CD14-positive monocyte (primary cell): ENCODE measurements around the gene NBAS. TPM values are rescaled to one million over a fixed set of nuclear protein-coding genes. Genes with fewer than 3 reads are reported as not detected.

Experiments used
- DNase-seq, 3 donors: peaks; one replicate each; pipeline ENCODE4 v3.0.0-alpha.2; 2011 to 2022
- H2AFZ ChIP-seq: 2 replicates; pipeline ENCODE4 v1.6.0; 2012; ENCODE audit warnings: mild to moderate bottlenecking, low read depth, low read length, inconsistent platforms; ENCODE audit not compliant: insufficient read depth, poor library complexity, severe bottlenecking
- H3K27ac ChIP-seq, 2 donors: 1 replicate in 1 of 2; 2 replicates in 1 of 2; pipeline ENCODE4 v1.5.1; 2012 to 2013; ENCODE audit warnings: low read length in 2 of 2, control low read depth in 1 of 2, inconsistent platforms in 1 of 2, low read depth in 1 of 2, mild to moderate bottlenecking in 1 of 2
- H3K27me3 ChIP-seq, 2 donors: one replicate each; pipeline versions ENCODE4 v1.6.0 to v1.6.1; 2011 to 2013; ENCODE audit warnings: low read length in 2 of 2; ENCODE audit not compliant: control insufficient read depth in 2 of 2, insufficient read depth in 2 of 2
- H3K36me3 ChIP-seq, 2 donors: replicated peaks in 1 of 2; 1 replicate in 1 of 2; 2 replicates in 1 of 2; pipeline versions ENCODE4 v1.5.1 to v1.6.1; 2012 to 2013; ENCODE audit warnings: low read length in 2 of 2, control low read depth in 1 of 2, inconsistent platforms in 1 of 2, mild to moderate bottlenecking in 1 of 2; ENCODE audit not compliant: insufficient read depth in 2 of 2, control insufficient read depth in 1 of 2
- H3K4me1 ChIP-seq, 2 donors: 1 replicate in 1 of 2; 2 replicates in 1 of 2; pipeline versions ENCODE4 v1.5.1 to v1.6.1; 2012 to 2013; ENCODE audit warnings: low read length in 2 of 2, control low read depth in 1 of 2, inconsistent platforms in 1 of 2, mild to moderate bottlenecking in 1 of 2, moderate library complexity in 1 of 2; ENCODE audit not compliant: insufficient read depth in 2 of 2, control insufficient read depth in 1 of 2
- H3K4me2 ChIP-seq: replicated peaks from 2 replicates; pipeline ENCODE3; 2012; ENCODE audit warnings: low read length, moderate library complexity, mild to moderate bottlenecking; ENCODE audit not compliant: poor library complexity, severe bottlenecking; ENCODE audit errors: extremely low read depth
- H3K4me3 ChIP-seq, 3 experiments: fragments of 200-600 bp in 1 of 3; sonication (generic) in 1 of 3; replicated peaks in 1 of 3; 1 replicate in 2 of 3; 2 replicates in 1 of 3; pipeline ENCODE4 v1.5.1; 2011 to 2013; ENCODE audit warnings: low read length in 3 of 3, mild to moderate bottlenecking in 3 of 3, control low read depth in 2 of 3, low read depth in 2 of 3, inconsistent platforms in 1 of 3, moderate library complexity in 1 of 3
- H3K79me2 ChIP-seq: 2 replicates; pipeline ENCODE4 v1.6.0; 2012; ENCODE audit warnings: mild to moderate bottlenecking, control low read depth, inconsistent platforms, low read length, moderate library complexity; ENCODE audit not compliant: insufficient read depth
- H3K9ac ChIP-seq: 2 replicates; pipeline ENCODE4 v1.6.0; 2017; ENCODE audit warnings: low read length, mild to moderate bottlenecking; ENCODE audit not compliant: insufficient read depth, poor library complexity, severe bottlenecking
- H3K9me3 ChIP-seq, 2 donors: replicated peaks in 1 of 2; 1 replicate in 1 of 2; 2 replicates in 1 of 2; pipeline versions ENCODE4 v1.5.1 to v1.6.1; 2012 to 2013; ENCODE audit warnings: low read length in 2 of 2, control low read depth in 1 of 2; ENCODE audit not compliant: control insufficient read depth in 1 of 2, insufficient read depth in 1 of 2
- H4K20me1 ChIP-seq: 2 replicates; pipeline ENCODE4 v1.6.0; 2012; ENCODE audit warnings: mild to moderate bottlenecking, low read length, control low read depth, moderate library complexity; ENCODE audit not compliant: insufficient read depth
- H3K27ac Mint-ChIP-seq, 7 donors: one replicate each; pipeline ENCODE4 v1.8.0; 2020; ENCODE audit warnings: mild to moderate bottlenecking in 7 of 7, mixed read lengths in 7 of 7, moderate library complexity in 6 of 7, inconsistent platforms in 2 of 7
- H3K27me3 Mint-ChIP-seq, 3 donors: one replicate each; pipeline ENCODE4 v1.8.0; 2021 to 2022; ENCODE audit warnings: low read depth in 3 of 3, mild to moderate bottlenecking in 3 of 3, mixed read lengths in 3 of 3, moderate library complexity in 3 of 3, inconsistent platforms in 1 of 3
- H3K36me3 Mint-ChIP-seq, 2 donors: one replicate each; pipeline ENCODE4 v1.8.0; 2020; ENCODE audit warnings: mixed read lengths in 2 of 2, inconsistent platforms in 1 of 2, mild to moderate bottlenecking in 1 of 2
- H3K4me1 Mint-ChIP-seq: one replicate; pipeline ENCODE4 v1.8.0; 2020; ENCODE audit warnings: mild to moderate bottlenecking, mixed read lengths
- H3K4me3 Mint-ChIP-seq, 2 donors: one replicate each; pipeline ENCODE4 v1.8.0; 2020; ENCODE audit warnings: mild to moderate bottlenecking in 2 of 2, mixed read lengths in 2 of 2, moderate library complexity in 1 of 2
- H3K9me3 Mint-ChIP-seq, 7 donors: one replicate each; pipeline ENCODE4 v1.8.0; 2020 to 2022; ENCODE audit warnings: mixed read lengths in 7 of 7, mild to moderate bottlenecking in 6 of 7, moderate library complexity in 6 of 7, inconsistent platforms in 2 of 7
- WGBS: methylation state at CpG from one replicate; pipeline ENCODE4 v1.1.5; 2013; ENCODE audit warnings: missing lambda C conversion rate; ENCODE audit not compliant: insufficient coverage; 5-methylcytosine and 5-hydroxymethylcytosine counted together
- intact Hi-C, 2 donors: fragments of 100-400 bp; cut with micrococcal nuclease; formaldehyde crosslinking; loops; one replicate each; pipeline versions ENCODE4 v1.15.0 to v1.15.1; 2023
- polyA plus RNA-seq, 3 donors: library from polyadenylated mRNA; depleted of rRNA in 1 of 3; unstranded in 2 of 3; stranded (reverse) in 1 of 3; fragments of 300-500 nt in 2 of 3; fragments of >200 nt in 1 of 3; fragmentation: Illumina TruSeq in 2 of 3; gene quantifications; 1 replicate in 2 of 3; 2 replicates in 1 of 3; pipeline ENCODE4 v1.2.3, GENCODE V29; 2012 to 2021
- TF ChIP-seq, protein P1 (sequence below): fragments of 200-600 bp; IDR thresholded peaks from one replicate; pipeline ENCODE4 v1.8.0; 2022; ENCODE audit warnings: antibody characterized with exemption, mild to moderate bottlenecking

Gene NBAS
- polyA plus RNA-seq, 3 donors, result 8.9 to 10.9 (median 8.9) TPM

DNA sequence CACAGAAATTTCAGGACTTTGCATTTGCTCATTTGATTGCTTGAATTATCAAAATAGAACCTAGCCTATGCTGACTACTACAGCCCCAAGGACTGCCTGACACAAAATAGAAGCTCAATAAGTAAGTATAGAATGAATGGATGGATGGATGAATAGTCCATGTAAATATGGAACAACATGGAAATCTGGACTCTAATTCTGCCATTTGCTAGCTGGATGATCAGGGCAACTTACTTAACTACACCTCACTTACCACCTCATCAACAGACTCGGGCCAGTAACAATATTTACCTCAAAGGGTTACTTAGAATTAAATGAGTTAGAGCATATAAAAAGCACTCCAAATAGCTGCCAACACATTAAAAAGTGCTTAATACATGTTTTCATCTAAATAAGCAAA is 50.6 kb downstream of the NBAS start:
- Mint-ChIP-seq H3K27me3 (no peaks in the 10 kb centered on the region), H3K27ac (no peak overlapping the region), H3K4me1 (no peaks in the 10 kb centered on the region), H3K4me3 (no peak overlapping the region), H3K36me3 (peaks cover 64 to 72% of the 10 kb centered on the region in 2 donors), H3K9me3 (no peaks in the 10 kb centered on the region)
- Histone ChIP-seq H2AFZ (no peak overlapping the region), H3K4me1 (no peaks in the 10 kb centered on the region), H3K36me3 (peaks cover 26 to 72% of the 10 kb centered on the region in 2 donors), H3K9ac (no peak overlapping the region), H3K27ac (no peak overlapping the region), H3K4me2 (no peak overlapping the region), H3K4me3 (no peak overlapping the region), H3K79me2 (no peaks in the 10 kb centered on the region), H3K27me3 (no peaks in the 10 kb centered on the region), H3K9me3 (no peaks in the 10 kb centered on the region), H4K20me1 (no peaks in the 10 kb centered on the region)
- DNase-seq, result no peak
- WGBS, result no CpG with 5 or more reads among the region's 1 CpG
- TF ChIP-seq, protein P1, sequence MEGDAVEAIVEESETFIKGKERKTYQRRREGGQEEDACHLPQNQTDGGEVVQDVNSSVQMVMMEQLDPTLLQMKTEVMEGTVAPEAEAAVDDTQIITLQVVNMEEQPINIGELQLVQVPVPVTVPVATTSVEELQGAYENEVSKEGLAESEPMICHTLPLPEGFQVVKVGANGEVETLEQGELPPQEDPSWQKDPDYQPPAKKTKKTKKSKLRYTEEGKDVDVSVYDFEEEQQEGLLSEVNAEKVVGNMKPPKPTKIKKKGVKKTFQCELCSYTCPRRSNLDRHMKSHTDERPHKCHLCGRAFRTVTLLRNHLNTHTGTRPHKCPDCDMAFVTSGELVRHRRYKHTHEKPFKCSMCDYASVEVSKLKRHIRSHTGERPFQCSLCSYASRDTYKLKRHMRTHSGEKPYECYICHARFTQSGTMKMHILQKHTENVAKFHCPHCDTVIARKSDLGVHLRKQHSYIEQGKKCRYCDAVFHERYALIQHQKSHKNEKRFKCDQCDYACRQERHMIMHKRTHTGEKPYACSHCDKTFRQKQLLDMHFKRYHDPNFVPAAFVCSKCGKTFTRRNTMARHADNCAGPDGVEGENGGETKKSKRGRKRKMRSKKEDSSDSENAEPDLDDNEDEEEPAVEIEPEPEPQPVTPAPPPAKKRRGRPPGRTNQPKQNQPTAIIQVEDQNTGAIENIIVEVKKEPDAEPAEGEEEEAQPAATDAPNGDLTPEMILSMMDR, result no peak
- intact Hi-C loops, result no loop called here

DNA sequence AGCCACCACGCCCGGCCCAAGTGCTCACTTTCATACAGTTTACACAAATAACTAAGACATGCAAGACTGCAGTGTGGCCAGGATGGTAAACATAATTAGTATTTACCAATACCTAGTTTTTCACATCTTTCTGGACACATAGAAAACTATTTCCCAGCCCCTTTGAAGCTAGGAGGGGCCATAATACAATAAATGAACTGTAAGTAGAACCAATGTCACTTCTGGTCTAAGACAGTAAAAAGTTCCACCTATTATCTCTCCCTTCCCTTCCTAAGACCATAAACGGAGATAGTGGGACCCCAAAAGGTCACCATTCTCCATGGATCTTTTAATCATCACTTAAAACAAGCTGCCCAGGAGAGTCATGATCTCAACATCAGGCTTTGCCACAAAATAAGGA is 51.0 kb downstream of the NBAS start:
- TF ChIP-seq, protein P1, result no peak
- no peaks in the 10 kb centered on the region for H3K4me1 Mint-ChIP-seq
- Histone ChIP-seq H2AFZ (no peak overlapping the region), H3K4me3 (no peak overlapping the region), H3K4me1 (no peaks in the 10 kb centered on the region), H3K9me3 (no peaks in the 10 kb centered on the region), H4K20me1 (no peaks in the 10 kb centered on the region), H3K36me3 (peaks cover 27 to 76% of the 10 kb centered on the region in 2 donors), H3K9ac (no peak overlapping the region), H3K4me2 (no peak overlapping the region), H3K27me3 (no peaks in the 10 kb centered on the region), H3K79me2 (no peaks in the 10 kb centered on the region), H3K27ac (no peak overlapping the region)
- H3K36me3 Mint-ChIP-seq, result peaks cover 67 to 73% of the 10 kb centered on the region in 2 donors
- no peak overlapping the region for H3K27ac Mint-ChIP-seq
- DNase-seq, result no peak
- H3K4me3 Mint-ChIP-seq, result no peak overlapping the region
- H3K27me3 Mint-ChIP-seq, result no peaks in the 10 kb centered on the region
- no peaks in the 10 kb centered on the region for H3K9me3 Mint-ChIP-seq
- intact Hi-C loops, result no loop called here
- no CpG with 5 or more reads among the region's 3 CpGs for WGBS
